Pons (tissue), 1 donor: ENCODE measurements around the gene PPP1R12B.
"Not testable (repeated sequence)": the region's sequence is repeated elsewhere in the genome, so short reads cannot be mapped to it uniquely, and the experiment has no call there.

Experiments used
- DNase-seq: peaks from one replicate; pipeline ENCODE4 v3.0.0-alpha.2; 2016; ENCODE audit warnings: low spot score

PPP1R12B gene

GRCh38 chr1:202629257-202629811 lies 280.8 kb downstream of the PPP1R12B start:
- peak; percentile 53 for DNase-seq

GRCh38 chr1:202630096-202630495 lies 281.6 kb downstream of the PPP1R12B start:
- DNase-seq: not testable (repeated sequence)

- DNase-seq: no peak
Observed at GRCh38 chr1:202630541-202630940, 282.0 kb downstream of the PPP1R12B start.

GRCh38 chr1:202631076-202631923 lies 282.8 kb downstream of the PPP1R12B start:
- DNase-seq: no peak

- DNase-seq: no peak
Observed at GRCh38 chr1:202632241-202632640, 283.7 kb downstream of the PPP1R12B start.

GRCh38 chr1:202636171-202636570 lies 287.7 kb downstream of the PPP1R12B start:
- DNase-seq: not testable (repeated sequence)

- DNase-seq: not testable (repeated sequence)
Observed at GRCh38 chr1:202637321-202638018, 289.0 kb downstream of the PPP1R12B start.

GRCh38 chr1:202638019-202638700 lies 289.7 kb downstream of the PPP1R12B start:
- DNase-seq: no peak

- DNase-seq: not testable (repeated sequence)
Observed at GRCh38 chr1:202638701-202639305, 290.3 kb downstream of the PPP1R12B start.

GRCh38 chr1:202639500-202639899 lies 291.0 kb downstream of the PPP1R12B start:
- DNase-seq: no peak

GRCh38 chr1:202642212-202642611 lies 293.7 kb downstream of the PPP1R12B start:
- DNase-seq: no peak
